GM04504 (cell line): ENCODE data around the gene FLOT2.
"Not testable (repeated sequence)": the region's sequence is repeated elsewhere in the genome, so short reads cannot be mapped to it uniquely, and the experiment has no call there.

ENCODE experiments used
- DNase-seq: peaks from one replicate; pipeline ENCODE4 v3.0.0-alpha.2; 2012; ENCODE audit warnings: low read depth

FLOT2 gene

GRCh38 chr17:28896884-28897768, at the start of gene FLOT2:
Gene FLOT2, minus strand, starts transcription at chr17:28897733. Its CDS starts 159 bp downstream, at chr17:28897574.
- DNase-seq, result peak; percentile 16

- DNase-seq, result peak; percentile 69
Observed at GRCh38 chr17:28946239-28946638, 48.7 kb upstream of the FLOT2 start.

GRCh38 chr17:28944862-28945741, 47.6 kb upstream of the FLOT2 start:
- DNase-seq, result no peak

GRCh38 chr17:28944343-28944742, 46.8 kb upstream of the FLOT2 start:
- DNase-seq, result no peak

GRCh38 chr17:28942925-28943324, 45.4 kb upstream of the FLOT2 start:
- no peak for DNase-seq

- no peak for DNase-seq
Observed at GRCh38 chr17:28941251-28941650, 43.7 kb upstream of the FLOT2 start.

GRCh38 chr17:28940675-28941074, 43.1 kb upstream of the FLOT2 start:
- DNase-seq, result no peak

GRCh38 chr17:28940142-28940541, 42.6 kb upstream of the FLOT2 start:
- DNase-seq, result no peak

- no peak for DNase-seq
Observed at GRCh38 chr17:28938552-28938951, 41.0 kb upstream of the FLOT2 start.

- no peak for DNase-seq
Observed at GRCh38 chr17:28937044-28937729, 39.7 kb upstream of the FLOT2 start.

- DNase-seq, result no peak
Observed at GRCh38 chr17:28935744-28936460, 38.4 kb upstream of the FLOT2 start.

GRCh38 chr17:28934508-28934907, 37.0 kb upstream of the FLOT2 start:
- not testable (repeated sequence) for DNase-seq

- no peak for DNase-seq
Observed at GRCh38 chr17:28929787-28930186, 32.3 kb upstream of the FLOT2 start.

- no peak for DNase-seq
Observed at GRCh38 chr17:28928061-28928460, 30.5 kb upstream of the FLOT2 start.

- DNase-seq, result no peak
Observed at GRCh38 chr17:28926786-28927185, 29.3 kb upstream of the FLOT2 start.

GRCh38 chr17:28926366-28926765, 28.8 kb upstream of the FLOT2 start:
- no peak for DNase-seq

- DNase-seq, result peak; percentile 86
Observed at GRCh38 chr17:28925912-28926365, 28.4 kb upstream of the FLOT2 start.

GRCh38 chr17:28920201-28920600, 22.7 kb upstream of the FLOT2 start:
- no peak for DNase-seq

GRCh38 chr17:28918295-28918694, 20.8 kb upstream of the FLOT2 start:
- DNase-seq, result no peak

- no peak for DNase-seq
Observed at GRCh38 chr17:28917465-28917864, 19.9 kb upstream of the FLOT2 start.

- DNase-seq, result no peak
Observed at GRCh38 chr17:28917029-28917428, 19.5 kb upstream of the FLOT2 start.
